ENCODE data around the gene NUP210L. TPM values are rescaled to one million over a fixed set of nuclear protein-coding genes. Genes with fewer than 3 reads are reported as not detected.

Gene NUP210L
- total and polyA plus RNA-seq, 2 experiments from 2014 or later: 0.10 TPM; not detected in 1

DNA sequence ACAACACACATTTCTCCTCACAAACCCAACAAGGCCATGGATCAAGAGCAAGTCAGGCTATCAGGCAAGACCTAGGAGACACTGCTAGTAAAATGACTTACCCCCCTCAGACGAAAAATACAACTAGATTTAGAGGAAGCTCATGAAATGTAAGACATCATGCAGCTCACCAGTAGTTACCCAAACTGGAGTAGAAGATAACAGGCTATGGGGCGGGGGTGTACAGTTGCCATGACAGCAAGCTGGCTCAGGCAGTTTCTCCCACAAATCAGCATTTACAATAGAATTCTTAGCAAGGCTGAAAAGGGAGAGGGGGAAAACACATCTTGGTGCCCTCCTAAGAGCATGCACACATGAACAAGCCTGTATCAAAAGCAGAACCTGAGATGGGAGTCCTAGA lies 23.1 kb upstream of the NUP210L start (continued):
- TF ChIP-seq, protein P1, sequence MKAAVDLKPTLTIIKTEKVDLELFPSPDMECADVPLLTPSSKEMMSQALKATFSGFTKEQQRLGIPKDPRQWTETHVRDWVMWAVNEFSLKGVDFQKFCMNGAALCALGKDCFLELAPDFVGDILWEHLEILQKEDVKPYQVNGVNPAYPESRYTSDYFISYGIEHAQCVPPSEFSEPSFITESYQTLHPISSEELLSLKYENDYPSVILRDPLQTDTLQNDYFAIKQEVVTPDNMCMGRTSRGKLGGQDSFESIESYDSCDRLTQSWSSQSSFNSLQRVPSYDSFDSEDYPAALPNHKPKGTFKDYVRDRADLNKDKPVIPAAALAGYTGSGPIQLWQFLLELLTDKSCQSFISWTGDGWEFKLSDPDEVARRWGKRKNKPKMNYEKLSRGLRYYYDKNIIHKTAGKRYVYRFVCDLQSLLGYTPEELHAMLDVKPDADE (IDR thresholded peaks at IDR 0.05): no peak
- TF ChIP-seq ZNF331 (CRISPR knock-in tag; IDR thresholded peaks at IDR 0.05; ENCODE audit: low read depth) (no peak), EZH2phosphoT487 (IDR thresholded peaks at IDR 0.05; ENCODE audit: unreplicated experiment) (no peak)

DNA sequence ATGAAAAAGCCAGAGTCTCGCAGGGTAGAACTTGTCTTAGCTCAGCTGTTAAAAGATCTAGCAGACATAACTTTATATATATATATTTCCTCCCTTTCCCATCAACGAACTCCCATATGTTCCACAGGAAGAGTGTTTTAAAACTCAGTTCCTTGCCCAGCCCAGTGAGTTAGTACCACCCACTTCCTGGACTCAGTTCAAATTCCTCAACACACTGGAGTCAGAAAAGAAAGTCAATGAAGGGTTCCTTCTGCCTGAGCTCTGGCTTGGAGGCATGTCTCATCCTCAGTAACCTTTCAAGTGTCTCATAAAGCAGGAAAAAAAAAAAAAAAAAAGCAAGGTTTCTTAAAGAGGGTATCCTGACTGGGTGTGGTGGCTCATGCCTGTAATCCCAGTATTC lies 21.5 kb upstream of the NUP210L start:
- no peaks in the 10 kb centered on the region for H3K9me3 Mint-ChIP-seq
- H3K36me3 Mint-ChIP-seq (ENCODE audit: low read depth): peaks cover 80% of the 10 kb centered on the region
- Histone ChIP-seq H3K36me3 (ENCODE audit: insufficient read depth) (peaks cover 34% of the 10 kb centered on the region), H3K4me2 (no peak overlapping the region), H3K9me2 (ENCODE audit: insufficient read depth) (no peaks in the 10 kb centered on the region), H4K20me1 (replicated peaks; ENCODE audit: insufficient read depth) (peaks cover 76% of the 10 kb centered on the region), H3K4me3 (no peak overlapping the region), H3K27me3 (ENCODE audit: insufficient read depth) (no peaks in the 10 kb centered on the region), H3K27ac (ENCODE audit: low read depth) (no peak overlapping the region), H3K4me1 (ENCODE audit: insufficient read depth) (peaks cover 38% of the 10 kb centered on the region), H2AFZ (no peak overlapping the region), H3F3A (replicated peaks; ENCODE audit: low read depth) (peaks cover 9% of the 10 kb centered on the region; the same call in 1 of the 2 replicates), H3K79me2 (replicated peaks; ENCODE audit: insufficient read depth) (peaks cover 98% of the 10 kb centered on the region)
- no peak overlapping the region; the same call in 1 of the 2 replicates for H3K27ac Mint-ChIP-seq
- ATAC-seq (no peak), DNase-seq (ENCODE audit: low spot score) (no peak)
- H3K4me1 Mint-ChIP-seq: peaks cover 42% of the 10 kb centered on the region
- TF ChIP-seq, protein P2, sequence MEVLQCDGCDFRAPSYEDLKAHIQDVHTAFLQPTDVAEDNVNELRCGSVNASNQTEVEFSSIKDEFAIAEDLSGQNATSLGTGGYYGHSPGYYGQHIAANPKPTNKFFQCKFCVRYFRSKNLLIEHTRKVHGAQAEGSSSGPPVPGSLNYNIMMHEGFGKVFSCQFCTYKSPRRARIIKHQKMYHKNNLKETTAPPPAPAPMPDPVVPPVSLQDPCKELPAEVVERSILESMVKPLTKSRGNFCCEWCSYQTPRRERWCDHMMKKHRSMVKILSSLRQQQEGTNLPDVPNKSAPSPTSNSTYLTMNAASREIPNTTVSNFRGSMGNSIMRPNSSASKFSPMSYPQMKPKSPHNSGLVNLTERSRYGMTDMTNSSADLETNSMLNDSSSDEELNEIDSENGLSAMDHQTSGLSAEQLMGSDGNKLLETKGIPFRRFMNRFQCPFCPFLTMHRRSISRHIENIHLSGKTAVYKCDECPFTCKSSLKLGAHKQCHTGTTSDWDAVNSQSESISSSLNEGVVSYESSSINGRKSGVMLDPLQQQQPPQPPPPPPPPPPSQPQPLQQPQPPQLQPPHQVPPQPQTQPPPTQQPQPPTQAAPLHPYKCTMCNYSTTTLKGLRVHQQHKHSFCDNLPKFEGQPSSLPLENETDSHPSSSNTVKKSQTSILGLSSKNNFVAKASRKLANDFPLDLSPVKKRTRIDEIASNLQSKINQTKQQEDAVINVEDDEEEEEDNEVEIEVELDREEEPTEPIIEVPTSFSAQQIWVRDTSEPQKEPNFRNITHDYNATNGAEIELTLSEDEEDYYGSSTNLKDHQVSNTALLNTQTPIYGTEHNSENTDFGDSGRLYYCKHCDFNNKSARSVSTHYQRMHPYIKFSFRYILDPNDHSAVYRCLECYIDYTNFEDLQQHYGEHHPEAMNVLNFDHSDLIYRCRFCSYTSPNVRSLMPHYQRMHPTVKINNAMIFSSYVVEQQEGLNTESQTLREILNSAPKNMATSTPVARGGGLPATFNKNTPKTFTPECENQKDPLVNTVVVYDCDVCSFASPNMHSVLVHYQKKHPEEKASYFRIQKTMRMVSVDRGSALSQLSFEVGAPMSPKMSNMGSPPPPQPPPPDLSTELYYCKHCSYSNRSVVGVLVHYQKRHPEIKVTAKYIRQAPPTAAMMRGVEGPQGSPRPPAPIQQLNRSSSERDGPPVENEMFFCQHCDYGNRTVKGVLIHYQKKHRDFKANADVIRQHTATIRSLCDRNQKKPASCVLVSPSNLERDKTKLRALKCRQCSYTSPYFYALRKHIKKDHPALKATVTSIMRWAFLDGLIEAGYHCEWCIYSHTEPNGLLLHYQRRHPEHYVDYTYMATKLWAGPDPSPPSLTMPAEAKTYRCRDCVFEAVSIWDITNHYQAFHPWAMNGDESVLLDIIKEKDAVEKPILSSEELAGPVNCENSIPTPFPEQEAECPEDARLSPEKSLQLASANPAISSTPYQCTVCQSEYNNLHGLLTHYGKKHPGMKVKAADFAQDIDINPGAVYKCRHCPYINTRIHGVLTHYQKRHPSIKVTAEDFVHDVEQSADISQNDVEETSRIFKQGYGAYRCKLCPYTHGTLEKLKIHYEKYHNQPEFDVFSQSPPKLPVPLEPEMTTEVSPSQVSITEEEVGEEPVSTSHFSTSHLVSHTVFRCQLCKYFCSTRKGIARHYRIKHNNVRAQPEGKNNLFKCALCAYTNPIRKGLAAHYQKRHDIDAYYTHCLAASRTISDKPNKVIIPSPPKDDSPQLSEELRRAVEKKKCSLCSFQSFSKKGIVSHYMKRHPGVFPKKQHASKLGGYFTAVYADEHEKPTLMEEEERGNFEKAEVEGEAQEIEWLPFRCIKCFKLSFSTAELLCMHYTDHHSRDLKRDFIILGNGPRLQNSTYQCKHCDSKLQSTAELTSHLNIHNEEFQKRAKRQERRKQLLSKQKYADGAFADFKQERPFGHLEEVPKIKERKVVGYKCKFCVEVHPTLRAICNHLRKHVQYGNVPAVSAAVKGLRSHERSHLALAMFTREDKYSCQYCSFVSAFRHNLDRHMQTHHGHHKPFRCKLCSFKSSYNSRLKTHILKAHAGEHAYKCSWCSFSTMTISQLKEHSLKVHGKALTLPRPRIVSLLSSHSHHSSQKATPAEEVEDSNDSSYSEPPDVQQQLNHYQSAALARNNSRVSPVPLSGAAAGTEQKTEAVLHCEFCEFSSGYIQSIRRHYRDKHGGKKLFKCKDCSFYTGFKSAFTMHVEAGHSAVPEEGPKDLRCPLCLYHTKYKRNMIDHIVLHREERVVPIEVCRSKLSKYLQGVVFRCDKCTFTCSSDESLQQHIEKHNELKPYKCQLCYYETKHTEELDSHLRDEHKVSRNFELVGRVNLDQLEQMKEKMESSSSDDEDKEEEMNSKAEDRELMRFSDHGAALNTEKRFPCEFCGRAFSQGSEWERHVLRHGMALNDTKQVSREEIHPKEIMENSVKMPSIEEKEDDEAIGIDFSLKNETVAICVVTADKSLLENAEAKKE (CRISPR knock-in tag; IDR thresholded peaks at IDR 0.05): no peak
- no peak overlapping the region for H3K4me3 Mint-ChIP-seq
- peaks cover 3% of the 10 kb centered on the region for H3K27me3 Mint-ChIP-seq (ENCODE audit: insufficient read depth, low read depth, poor library complexity)
